HL-60 (cell line): Measurements from ENCODE around the gene AFF3.

Experiments used
- DNase-seq, 2 experiments: peaks; one replicate each; pipeline ENCODE4 v3.0.0-alpha.2; 2010 to 2020; ENCODE audit warnings: low read depth in 1 of 2, low spot score in 1 of 2
- H3K27ac ChIP-seq: fragments of 250-450 bp; sonication (Bioruptor Pico); replicated peaks from 2 replicates; pipeline ENCODE4 v1.5.1; 2020; ENCODE audit warnings: mild to moderate bottlenecking, moderate library complexity
- H3K27me3 ChIP-seq: fragments of 250-450 bp; sonication (Bioruptor Pico); 2 replicates; pipeline ENCODE4 v1.5.1; 2021; ENCODE audit warnings: mild to moderate bottlenecking, moderate library complexity; ENCODE audit not compliant: insufficient read depth, poor library complexity, severe bottlenecking
- H3K4me3 ChIP-seq: replicated peaks from 2 replicates; pipeline ENCODE4 v1.5.1; 2011; ENCODE audit warnings: mild to moderate bottlenecking, control low read depth, low read length; ENCODE audit not compliant: insufficient read depth
- CTCF ChIP-seq: IDR thresholded peaks from one replicate; pipeline ENCODE4 v1.5.1; 2011; ENCODE audit warnings: low read length, control low read depth, inconsistent platforms; ENCODE audit not compliant: insufficient read depth
- GABPA ChIP-seq: IDR thresholded peaks from 2 replicates; pipeline ENCODE4 v1.6.1; 2012; ENCODE audit warnings: low read depth
- POLR2AphosphoS5 ChIP-seq: IDR thresholded peaks from 2 replicates; pipeline ENCODE4 v1.6.1; 2012; ENCODE audit warnings: low read depth
- REST ChIP-seq: IDR thresholded peaks from 2 replicates; pipeline ENCODE4 v1.6.1; 2012; ENCODE audit warnings: low read depth; ENCODE audit not compliant: insufficient replicate concordance
- SPI1 ChIP-seq: IDR thresholded peaks from 2 replicates; pipeline ENCODE4 v1.6.1; 2012; ENCODE audit warnings: low read depth, mild to moderate bottlenecking, borderline replicate concordance

AFF3 gene

GRCh38 chr2:99879481-99879880 lies 262.9 kb downstream of the AFF3 start:
- DNase-seq = no peak
- H3K4me3 ChIP-seq = no peak overlapping the region
- peaks cover 2% of the 10 kb centered on the region for H3K27me3 ChIP-seq
- H3K27ac ChIP-seq = no peak overlapping the region
- no peak for TF ChIP-seq SPI1
- TF ChIP-seq POLR2AphosphoS5 = no peak
- TF ChIP-seq CTCF = no peak
- TF ChIP-seq REST = no peak
- TF ChIP-seq GABPA = no peak

GRCh38 chr2:99878581-99879350 lies 263.6 kb downstream of the AFF3 start:
- DNase-seq = no peak

GRCh38 chr2:99877963-99878362 lies 264.4 kb downstream of the AFF3 start:
- Histone ChIP-seq H3K27ac (no peak overlapping the region), H3K4me3 (no peak overlapping the region), H3K27me3 (peaks cover 2% of the 10 kb centered on the region)
- DNase-seq = peak; percentile 15 to 23
- TF ChIP-seq REST (no peak), SPI1 (peak; percentile 24; the same call in 1 of the 2 replicates)

More at GRCh38 chr2:99878581-99879350, 263.6 kb downstream of the AFF3 start:
- Histone ChIP-seq H3K27me3 (peaks cover 2% of the 10 kb centered on the region), H3K27ac (no peak overlapping the region), H3K4me3 (no peak overlapping the region)
- no peak for TF ChIP-seq SPI1
- no peak for TF ChIP-seq GABPA
- no peak for TF ChIP-seq CTCF

GRCh38 chr2:99876956-99877355 lies 265.4 kb downstream of the AFF3 start:
- Histone ChIP-seq H3K27me3 (peaks cover 2% of the 10 kb centered on the region), H3K27ac (no peak overlapping the region), H3K4me3 (no peak overlapping the region)
- no peak for DNase-seq
- TF ChIP-seq POLR2AphosphoS5 (no peak), GABPA (no peak), REST (no peak), SPI1 (no peak), CTCF (no peak)
